Ascending aorta (tissue), 2 donors: ENCODE measurements around the gene ANKMY1. TPM values are rescaled to one million over a fixed set of nuclear protein-coding genes. Genes with fewer than 3 reads are reported as not detected.
"Not testable (repeated sequence)": the region's sequence is repeated elsewhere in the genome, so short reads cannot be mapped to it uniquely, and the experiment has no call there.

Experiments
- DNase-seq, 2 donors: peaks; one replicate each; pipeline ENCODE4 v3.0.0-alpha.2; 2019; ENCODE audit warnings: low spot score in 2 of 2
- H3K27ac ChIP-seq, 2 donors: fragments of 200-600 bp; sonication (generic); one replicate each; pipeline ENCODE4 v1.5.1; 2016 to 2017; ENCODE audit warnings: mild to moderate bottlenecking in 1 of 2
- H3K27me3 ChIP-seq: fragments of 200-600 bp; sonication (generic); one replicate; pipeline ENCODE4 v1.5.1; 2017
- H3K36me3 ChIP-seq, 2 donors: fragments of 200-600 bp; sonication (generic); one replicate each; pipeline ENCODE4 v1.5.1; 2016
- H3K4me1 ChIP-seq, 2 donors: fragments of 200-600 bp; sonication (generic); one replicate each; pipeline ENCODE4 v1.5.1; 2016 to 2017; ENCODE audit warnings: mild to moderate bottlenecking in 1 of 2
- H3K4me3 ChIP-seq, 2 donors: fragments of 200-600 bp; sonication (generic); one replicate each; pipeline ENCODE4 v1.5.1; 2016 to 2017; ENCODE audit warnings: mild to moderate bottlenecking in 1 of 2
- H3K9me3 ChIP-seq, 2 donors: fragments of 200-600 bp; sonication (generic); one replicate each; pipeline ENCODE4 v1.5.1; 2016
- CTCF ChIP-seq, 3 experiments: fragments of 200-600 bp in 2 of 3; fragments of 450-650 bp in 1 of 3; sonication (generic) in 2 of 3; IDR thresholded peaks; one replicate each; pipeline ENCODE4 v1.5.1; 2016 to 2019; ENCODE audit warnings: antibody characterized with exemption in 3 of 3, mild to moderate bottlenecking in 1 of 3, moderate library complexity in 1 of 3
- intact Hi-C: fragments of 100-400 bp; cut with DNase I; formaldehyde crosslinking; loops from one replicate; pipeline ENCODE4 v1.15.1; 2023
- total RNA-seq: library from RNA; depleted of rRNA; stranded (reverse); fragments of >200 nt; gene quantifications from one replicate; pipeline ENCODE4 v1.1.0, GENCODE V29; 2016

Gene ANKMY1
- total RNA-seq, 1 donor from 2014 or later: 14.4 TPM

DNA sequence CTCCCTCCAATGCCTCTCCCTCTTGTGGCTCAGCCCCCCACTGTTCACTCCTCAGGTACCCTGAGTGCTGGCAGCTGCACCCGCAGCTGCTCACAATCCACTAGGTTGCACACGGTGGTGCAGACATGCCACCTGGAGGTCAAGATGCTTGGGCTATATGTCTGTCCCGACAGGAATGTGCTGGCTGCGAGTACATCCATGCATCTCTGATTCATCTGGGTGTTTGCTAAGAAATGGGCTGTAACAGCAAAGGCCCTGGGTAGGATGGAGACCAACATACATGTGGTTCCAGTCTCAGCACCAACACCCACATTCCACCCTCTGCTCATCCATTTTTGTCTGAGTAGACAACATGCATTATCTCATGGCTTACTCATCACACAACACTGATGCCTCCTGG, 31.3 kb downstream of the ANKMY1 start:
- H3K27ac ChIP-seq: no peak overlapping the region
- H3K36me3 ChIP-seq: peaks cover 0 to 55% of the 10 kb centered on the region in 2 donors
- H3K9me3 ChIP-seq: peaks cover under 1 to 7% of the 10 kb centered on the region in 2 donors
- no peaks in the 10 kb centered on the region for H3K4me1 ChIP-seq
- DNase-seq: peak in 1 of 2 donors; percentile 19
- no peaks in the 10 kb centered on the region for H3K27me3 ChIP-seq
- no peak overlapping the region for H3K4me3 ChIP-seq
- no peak for TF ChIP-seq CTCF (IDR thresholded peaks at IDR 0.05)
- intact Hi-C loops: no loop called here

DNA sequence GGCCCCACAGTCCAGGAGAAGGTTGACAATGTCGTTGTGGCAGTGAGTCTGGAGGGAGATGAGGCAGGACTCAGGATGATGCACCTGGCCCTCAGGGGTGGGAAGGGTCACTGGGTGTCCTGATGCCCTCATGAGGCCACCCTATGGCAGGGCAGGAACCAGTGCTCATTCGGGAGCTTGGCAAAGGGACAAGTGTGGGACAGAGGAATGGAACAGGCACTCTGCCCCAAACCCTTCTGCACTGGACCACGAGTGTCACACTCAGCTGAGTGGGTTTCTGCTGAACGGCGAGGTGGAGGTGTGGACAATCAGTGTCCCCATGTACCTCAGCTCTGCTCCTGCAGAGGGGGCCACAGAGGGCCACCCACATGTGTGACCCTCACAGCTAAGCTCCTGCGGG, 32.0 kb downstream of the ANKMY1 start:
- Histone ChIP-seq H3K9me3 (no peaks in the 10 kb centered on the region), H3K36me3 (peaks cover 0 to 55% of the 10 kb centered on the region in 2 donors), H3K4me3 (no peak overlapping the region), H3K27me3 (no peaks in the 10 kb centered on the region), H3K4me1 (no peaks in the 10 kb centered on the region), H3K27ac (no peak overlapping the region)
- intact Hi-C loops: no loop called here
- TF ChIP-seq CTCF (IDR thresholded peaks at IDR 0.05): no peak
- peak in 1 of 2 donors; percentile 27 for DNase-seq

GRCh38 chr2:240524963-240525718, 32.6 kb downstream of the ANKMY1 start:
- peak in 1 of 2 donors; percentile 50 for DNase-seq

GRCh38 chr2:240523451-240524281, 34.1 kb downstream of the ANKMY1 start:
- intact Hi-C loops: no loop called here
- peak in 1 of 2 donors; percentile 56 for DNase-seq
- H3K4me1 ChIP-seq: peaks cover 0 to 3% of the 10 kb centered on the region in 2 donors
- no peaks in the 10 kb centered on the region for H3K27me3 ChIP-seq
- TF ChIP-seq CTCF (IDR thresholded peaks at IDR 0.05): no peak
- no peaks in the 10 kb centered on the region for H3K9me3 ChIP-seq
- no peak overlapping the region for H3K4me3 ChIP-seq
- peaks cover 0 to 44% of the 10 kb centered on the region in 2 donors for H3K36me3 ChIP-seq
- no peak overlapping the region for H3K27ac ChIP-seq

More at GRCh38 chr2:240524963-240525718, 32.6 kb downstream of the ANKMY1 start:
- Histone ChIP-seq H3K9me3 (no peaks in the 10 kb centered on the region), H3K4me1 (peaks cover 0 to under 1% of the 10 kb centered on the region in 2 donors), H3K4me3 (no peak overlapping the region), H3K27ac (no peak overlapping the region), H3K36me3 (peaks cover 0 to 55% of the 10 kb centered on the region in 2 donors), H3K27me3 (no peaks in the 10 kb centered on the region)
- intact Hi-C loops: no loop called here
- TF ChIP-seq CTCF (IDR thresholded peaks at IDR 0.05): no peak

GRCh38 chr2:240522406-240522805, 35.4 kb downstream of the ANKMY1 start:
- no peaks in the 10 kb centered on the region for H3K9me3 ChIP-seq
- intact Hi-C loops: no loop called here
- TF ChIP-seq CTCF (IDR thresholded peaks at IDR 0.05): no peak
- H3K36me3 ChIP-seq: peaks cover 0 to 40% of the 10 kb centered on the region in 2 donors
- no peaks in the 10 kb centered on the region for H3K27me3 ChIP-seq
- H3K27ac ChIP-seq: no peak overlapping the region
- peaks cover 0 to 3% of the 10 kb centered on the region in 2 donors for H3K4me1 ChIP-seq
- DNase-seq: peak in 1 of 2 donors; percentile 44
- H3K4me3 ChIP-seq: no peak overlapping the region

- H3K9me3 ChIP-seq, H3K27me3 ChIP-seq, H3K4me3 ChIP-seq, H3K4me1 ChIP-seq, H3K27ac ChIP-seq, intact Hi-C loops: not testable (repeated sequence)
- peak in 1 of 2 donors; percentile 22 for DNase-seq
- peaks cover 0 to 40% of the 10 kb centered on the region in 2 donors for H3K36me3 ChIP-seq
Measured at GRCh38 chr2:240521885-240522284, 35.9 kb downstream of the ANKMY1 start.
